Subcutaneous adipose tissue (tissue), 4 donors: ENCODE measurements around the gene GPR176. TPM values are rescaled to one million over a fixed set of nuclear protein-coding genes. Genes with fewer than 3 reads are reported as not detected.

Experiments
- total RNA-seq, 4 donors: library from RNA; depleted of rRNA; stranded (reverse); fragments of >200 nt; gene quantifications; one replicate each; pipeline ENCODE4 v1.1.0, GENCODE V29; 2016
- TF ChIP-seq, protein P1 (sequence below): fragments of 450-650 bp; IDR thresholded peaks from one replicate; pipeline ENCODE4 v1.5.1; 2016; ENCODE audit warnings: low read depth, mild to moderate bottlenecking, control low read depth, antibody characterized with exemption, moderate library complexity

GPR176 gene
- total RNA-seq, 4 donors from 2014 or later, result 3.8 to 13.0 (median 9.5) TPM

DNA sequence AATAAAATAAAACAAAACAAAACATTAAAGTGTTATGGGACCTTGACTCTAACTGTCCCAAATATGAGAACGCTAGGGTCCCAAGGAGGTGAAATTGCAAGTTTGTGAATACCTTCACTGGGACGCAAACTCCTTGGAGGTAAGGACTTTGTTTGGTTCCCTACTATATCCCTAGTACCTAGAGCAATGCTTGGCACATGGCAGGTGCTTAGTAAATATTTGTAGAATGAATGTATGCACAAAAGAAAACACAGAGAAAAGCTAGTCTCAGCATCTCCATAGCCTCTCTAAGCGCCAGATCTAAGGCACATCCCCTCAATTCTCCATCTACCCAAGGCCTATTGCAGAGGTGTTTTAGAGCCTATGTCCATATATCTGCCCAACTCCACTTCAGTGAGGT lies 30.5 kb downstream of the GPR176 start:
- TF ChIP-seq, protein P1, sequence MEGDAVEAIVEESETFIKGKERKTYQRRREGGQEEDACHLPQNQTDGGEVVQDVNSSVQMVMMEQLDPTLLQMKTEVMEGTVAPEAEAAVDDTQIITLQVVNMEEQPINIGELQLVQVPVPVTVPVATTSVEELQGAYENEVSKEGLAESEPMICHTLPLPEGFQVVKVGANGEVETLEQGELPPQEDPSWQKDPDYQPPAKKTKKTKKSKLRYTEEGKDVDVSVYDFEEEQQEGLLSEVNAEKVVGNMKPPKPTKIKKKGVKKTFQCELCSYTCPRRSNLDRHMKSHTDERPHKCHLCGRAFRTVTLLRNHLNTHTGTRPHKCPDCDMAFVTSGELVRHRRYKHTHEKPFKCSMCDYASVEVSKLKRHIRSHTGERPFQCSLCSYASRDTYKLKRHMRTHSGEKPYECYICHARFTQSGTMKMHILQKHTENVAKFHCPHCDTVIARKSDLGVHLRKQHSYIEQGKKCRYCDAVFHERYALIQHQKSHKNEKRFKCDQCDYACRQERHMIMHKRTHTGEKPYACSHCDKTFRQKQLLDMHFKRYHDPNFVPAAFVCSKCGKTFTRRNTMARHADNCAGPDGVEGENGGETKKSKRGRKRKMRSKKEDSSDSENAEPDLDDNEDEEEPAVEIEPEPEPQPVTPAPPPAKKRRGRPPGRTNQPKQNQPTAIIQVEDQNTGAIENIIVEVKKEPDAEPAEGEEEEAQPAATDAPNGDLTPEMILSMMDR, result no peak

DNA sequence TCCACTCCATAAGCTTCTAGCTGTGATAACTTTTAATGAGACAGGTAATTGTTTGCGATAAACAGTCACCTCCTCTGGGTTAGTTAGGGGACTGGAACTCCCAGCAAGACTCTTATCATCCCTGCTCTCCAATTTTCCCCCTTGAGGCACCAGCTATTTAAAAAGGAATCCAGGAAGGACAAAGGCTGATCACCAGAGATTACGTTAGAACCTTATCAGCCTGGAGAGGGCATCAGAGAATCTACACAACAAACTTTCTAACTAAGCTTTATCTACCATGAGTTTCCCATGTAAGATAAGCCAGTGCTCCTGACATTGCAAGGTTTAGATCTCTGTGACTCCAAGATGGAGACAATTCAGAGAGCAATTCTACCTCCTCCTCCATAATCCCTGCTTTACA lies 31.3 kb downstream of the GPR176 start:
- TF ChIP-seq, protein P1, result no peak

DNA sequence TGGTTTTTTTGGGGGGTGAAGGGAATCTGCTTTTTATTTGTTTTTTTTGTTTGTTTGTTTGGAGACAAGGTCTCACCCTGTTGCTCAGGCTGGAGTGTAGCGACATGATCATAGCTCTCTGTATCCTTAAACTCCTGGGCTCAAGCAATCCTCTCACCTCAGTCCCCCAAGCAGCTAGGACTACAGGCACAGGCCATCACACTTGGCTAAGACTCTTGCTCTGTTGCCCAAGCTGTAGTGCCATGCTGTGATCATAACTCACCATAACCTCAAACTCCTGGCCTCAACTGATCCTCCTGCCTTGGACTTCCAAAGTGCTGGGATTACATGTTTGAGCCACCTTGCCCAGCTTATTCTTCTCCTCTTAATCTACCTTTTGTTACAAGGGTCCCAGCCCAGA lies 31.8 kb downstream of the GPR176 start:
- TF ChIP-seq, protein P1, result no peak

DNA sequence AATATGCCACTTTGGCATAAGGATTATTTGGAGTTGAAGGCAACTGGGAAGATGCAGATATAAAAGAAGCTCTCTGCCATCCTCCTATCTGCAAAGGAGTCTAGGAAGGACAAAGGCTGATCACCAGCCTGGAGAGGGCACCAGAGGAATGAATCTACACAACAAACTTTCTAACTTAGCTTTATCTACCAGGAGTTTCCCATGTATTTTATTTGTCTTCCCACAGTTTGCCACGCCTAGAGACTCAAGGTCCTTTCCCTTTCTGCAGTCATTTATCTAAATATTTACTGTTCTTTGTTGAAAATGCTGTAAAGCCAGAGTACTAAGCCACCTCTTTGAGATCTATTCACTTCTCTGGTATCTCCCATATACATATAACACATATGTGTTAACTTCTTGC lies 32.2 kb downstream of the GPR176 start:
- TF ChIP-seq, protein P1, result no peak

DNA sequence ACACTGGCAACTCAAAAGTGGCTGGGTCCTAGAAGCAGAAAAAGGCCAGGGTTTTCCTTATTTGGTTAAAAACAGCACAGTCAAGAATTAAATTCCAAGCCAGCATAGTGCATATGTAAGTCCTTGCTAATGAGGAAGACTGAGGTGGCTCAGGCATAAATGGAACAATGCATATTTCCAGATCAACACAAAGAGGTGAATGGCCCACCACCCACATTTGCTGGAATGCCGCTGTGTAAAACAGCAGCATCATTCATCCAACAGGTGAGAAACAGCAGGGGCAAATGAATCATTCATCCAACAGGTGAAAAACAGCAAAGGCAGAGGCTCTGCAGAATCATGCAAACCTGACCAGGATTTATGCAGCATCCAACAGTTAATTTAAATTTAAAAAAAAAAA lies 32.9 kb downstream of the GPR176 start:
- TF ChIP-seq, protein P1, result no peak

DNA sequence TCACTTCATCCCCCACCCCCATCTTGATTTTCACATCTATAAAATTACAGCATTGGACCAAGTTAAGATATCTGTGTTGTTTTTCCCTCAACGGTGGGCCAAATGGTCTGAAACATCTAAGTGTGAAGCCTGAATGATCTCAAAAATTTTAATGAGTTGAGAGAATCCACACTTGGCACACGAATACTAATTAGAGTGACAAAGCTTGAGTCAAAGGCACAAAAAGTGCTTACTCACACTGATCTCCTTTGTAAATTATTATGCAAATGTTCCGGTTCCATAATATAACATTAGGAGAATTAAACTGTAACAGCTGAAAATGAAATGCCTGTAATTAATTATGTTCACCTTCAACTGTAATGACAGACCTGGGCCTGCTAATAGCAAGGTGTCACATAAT lies 33.6 kb downstream of the GPR176 start:
- TF ChIP-seq, protein P1, result no peak

DNA sequence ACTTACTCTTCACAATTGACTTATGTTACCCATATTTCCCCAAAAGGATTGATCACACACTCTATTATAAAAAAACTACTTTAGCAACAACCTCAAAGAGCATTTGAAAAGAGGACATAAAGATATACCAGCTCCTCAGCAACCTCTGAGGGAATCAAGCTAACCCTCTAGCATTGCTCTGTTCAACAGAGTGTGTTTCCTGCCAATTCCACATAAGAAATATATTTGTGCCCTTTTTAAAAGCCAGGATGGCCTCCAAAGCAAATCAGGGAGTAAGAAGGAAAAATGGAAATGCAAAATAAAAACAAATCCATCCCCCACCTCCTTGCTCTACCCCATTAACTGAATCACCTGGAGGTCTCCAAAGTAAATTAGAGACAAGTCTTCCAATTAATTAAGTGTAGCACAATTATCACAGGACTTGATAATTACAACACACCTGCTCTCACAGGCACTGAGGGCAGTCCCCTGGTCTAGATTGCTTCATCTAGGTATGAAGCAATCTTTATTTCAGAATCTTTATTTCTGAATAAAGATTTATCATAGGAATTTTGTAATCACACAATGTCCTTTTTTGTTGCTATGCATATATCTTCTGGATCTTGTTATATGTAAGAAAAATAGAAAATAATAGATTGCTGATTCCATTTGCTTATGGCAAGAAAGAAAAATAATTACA lies 34.8 kb downstream of the GPR176 start:
- TF ChIP-seq, protein P1, result no peak
